Measurements from ENCODE around the gene DMD. TPM values are rescaled to one million over a fixed set of nuclear protein-coding genes. Genes with fewer than 3 reads are reported as not detected.

DMD gene
- total RNA-seq, 1 donor from 2014 or later, result 23.9 TPM

DNA sequence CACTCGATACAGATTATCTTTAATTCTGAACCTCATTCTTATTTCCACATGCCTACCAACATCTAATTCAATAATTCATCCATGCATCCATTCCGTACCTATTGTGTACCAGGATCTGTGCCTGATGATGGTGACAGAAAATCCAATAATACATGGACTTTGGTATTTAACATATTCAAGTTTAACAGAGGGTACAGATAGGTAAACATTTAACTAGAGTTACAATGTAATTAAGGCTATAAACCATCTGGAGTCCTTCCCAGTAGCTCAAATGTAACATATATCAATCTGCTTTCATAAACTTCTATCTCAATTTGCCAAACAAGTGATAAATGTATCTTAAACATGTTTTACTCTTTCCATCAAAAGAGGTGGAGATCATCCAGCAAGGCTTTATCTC, 1578.0 kb downstream of the DMD start:
- no peak for TF ChIP-seq CTCF (IDR thresholded peaks at IDR 0.05; ENCODE audit: unreplicated experiment)
- Mint-ChIP-seq H3K27ac (no peak overlapping the region), H3K4me1 (ENCODE audit: low read depth) (peaks cover 8% of the 10 kb centered on the region), H3K9me3 (ENCODE audit: low read depth) (peaks cover 17% of the 10 kb centered on the region), H3K4me3 (ENCODE audit: low read depth) (no peak overlapping the region), H3K27me3 (no peaks in the 10 kb centered on the region), H3K36me3 (ENCODE audit: insufficient read depth) (no peaks in the 10 kb centered on the region)
- DNase-seq (ENCODE audit: low spot score, unreplicated experiment), result no peak

DNA sequence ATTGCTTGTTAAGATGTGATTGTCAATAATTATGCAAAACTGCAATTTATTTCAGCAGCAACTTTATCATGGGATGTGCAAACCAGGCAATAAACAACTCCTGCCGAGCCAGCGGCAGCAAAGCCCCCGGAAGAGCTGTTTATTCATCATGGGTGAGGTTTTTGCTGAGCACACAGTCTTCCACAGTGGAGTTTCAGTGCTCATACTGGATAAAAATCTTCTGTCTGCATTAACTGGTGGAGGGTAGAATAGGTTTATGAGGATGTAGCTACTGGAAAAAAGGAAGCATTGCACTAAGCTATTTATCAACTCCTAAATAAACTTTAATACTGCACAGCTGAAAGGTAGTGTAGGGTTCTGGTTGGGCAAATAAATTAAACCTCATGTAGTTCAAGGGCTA, 1582.2 kb downstream of the DMD start:
- TF ChIP-seq CTCF (IDR thresholded peaks at IDR 0.05; ENCODE audit: unreplicated experiment), result no peak
- Mint-ChIP-seq H3K27ac (no peak overlapping the region), H3K4me3 (ENCODE audit: low read depth) (no peak overlapping the region), H3K9me3 (ENCODE audit: low read depth) (peaks cover 12% of the 10 kb centered on the region), H3K4me1 (ENCODE audit: low read depth) (peaks cover 8% of the 10 kb centered on the region), H3K27me3 (no peaks in the 10 kb centered on the region), H3K36me3 (ENCODE audit: insufficient read depth) (no peaks in the 10 kb centered on the region)
- no peak for DNase-seq (ENCODE audit: low spot score, unreplicated experiment)

DNA sequence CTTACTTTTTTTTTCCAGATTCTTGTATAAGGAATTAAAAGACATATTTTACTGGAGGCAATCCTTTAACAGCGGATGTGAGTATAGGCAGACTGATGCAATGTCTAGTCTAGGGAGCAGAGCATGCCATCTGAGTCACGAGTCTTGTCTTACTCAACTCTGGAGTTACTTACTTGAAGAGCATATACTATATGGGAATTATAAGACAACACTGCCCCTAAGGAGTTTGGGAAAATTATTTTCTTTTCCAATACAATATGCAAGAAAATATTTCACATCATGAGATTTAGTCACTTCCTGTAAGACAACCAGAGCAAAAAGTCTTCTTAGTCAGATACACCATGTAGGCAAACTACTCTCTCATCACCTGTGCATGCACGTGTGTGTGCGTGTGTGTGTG, 1602.2 kb downstream of the DMD start:
- Mint-ChIP-seq H3K36me3 (ENCODE audit: insufficient read depth) (no peaks in the 10 kb centered on the region), H3K9me3 (ENCODE audit: low read depth) (peaks cover 10% of the 10 kb centered on the region), H3K27me3 (no peaks in the 10 kb centered on the region), H3K27ac (no peak overlapping the region), H3K4me1 (ENCODE audit: low read depth) (peaks cover 1% of the 10 kb centered on the region), H3K4me3 (ENCODE audit: low read depth) (no peak overlapping the region)
- DNase-seq (ENCODE audit: low spot score, unreplicated experiment), result no peak
- TF ChIP-seq CTCF (IDR thresholded peaks at IDR 0.05; ENCODE audit: unreplicated experiment), result no peak

DNA sequence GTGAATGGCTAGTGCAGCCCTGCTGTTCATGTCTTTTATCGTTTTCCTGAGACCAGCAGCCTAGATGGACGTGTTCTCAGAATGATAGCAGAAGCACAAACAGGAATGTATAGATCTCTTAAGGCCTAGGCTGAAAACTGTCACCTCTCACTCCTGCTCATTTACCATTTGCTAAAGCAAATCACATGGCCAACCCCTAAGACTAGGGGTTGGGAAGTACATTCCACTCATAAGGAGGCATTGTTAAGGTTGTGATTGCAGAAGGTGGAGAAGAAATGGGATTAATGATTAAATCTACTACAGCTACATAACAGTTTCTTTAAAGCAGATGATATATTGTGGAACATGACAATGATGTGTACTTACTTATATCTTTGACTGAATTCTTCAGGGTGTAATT, 1602.7 kb downstream of the DMD start:
- no peak for DNase-seq (ENCODE audit: low spot score, unreplicated experiment)
- H3K4me1 Mint-ChIP-seq (ENCODE audit: low read depth), result peaks cover 1% of the 10 kb centered on the region
- no peak overlapping the region for H3K4me3 Mint-ChIP-seq (ENCODE audit: low read depth)
- no peaks in the 10 kb centered on the region for H3K36me3 Mint-ChIP-seq (ENCODE audit: insufficient read depth)
- H3K9me3 Mint-ChIP-seq (ENCODE audit: low read depth), result peaks cover 15% of the 10 kb centered on the region
- no peak overlapping the region for H3K27ac Mint-ChIP-seq
- TF ChIP-seq CTCF (IDR thresholded peaks at IDR 0.05; ENCODE audit: unreplicated experiment), result no peak
- H3K27me3 Mint-ChIP-seq, result no peaks in the 10 kb centered on the region

GRCh38 chrX:31606771-31607170, 1604.6 kb downstream of the DMD start:
- no peak for DNase-seq (ENCODE audit: low spot score, unreplicated experiment)
- no peak overlapping the region for H3K27ac Mint-ChIP-seq
- peaks cover 1% of the 10 kb centered on the region for H3K4me1 Mint-ChIP-seq (ENCODE audit: low read depth)
- H3K27me3 Mint-ChIP-seq, result no peaks in the 10 kb centered on the region
- TF ChIP-seq CTCF (IDR thresholded peaks at IDR 0.05; ENCODE audit: unreplicated experiment), result no peak
- H3K4me3 Mint-ChIP-seq (ENCODE audit: low read depth), result no peak overlapping the region
- H3K36me3 Mint-ChIP-seq (ENCODE audit: insufficient read depth), result no peaks in the 10 kb centered on the region
- H3K9me3 Mint-ChIP-seq (ENCODE audit: low read depth), result peaks cover 24% of the 10 kb centered on the region
